Activated naive CD8-positive, alpha-beta T cell treated with anti-CD3 and anti-CD28 coated beads for 36 hours (primary cell): ENCODE measurements around the gene PPM1H. TPM values are rescaled to one million over a fixed set of nuclear protein-coding genes. Genes with fewer than 3 reads are reported as not detected.
"Not testable (repeated sequence)": the region's sequence is repeated elsewhere in the genome, so short reads cannot be mapped to it uniquely, and the experiment has no call there.

ENCODE experiments used
- DNase-seq: peaks from one replicate; pipeline ENCODE4 v3.0.0; 2021
- H3K27ac Mint-ChIP-seq: one replicate; pipeline ENCODE4 v1.8.0; 2022; ENCODE audit warnings: mild to moderate bottlenecking, moderate library complexity, mixed read lengths
- H3K27me3 Mint-ChIP-seq: one replicate; pipeline ENCODE4 v1.8.0; 2022; ENCODE audit warnings: mild to moderate bottlenecking, mixed read lengths
- H3K36me3 Mint-ChIP-seq: one replicate; pipeline ENCODE4 v1.8.0; 2021; ENCODE audit warnings: mild to moderate bottlenecking, mixed read lengths
- H3K4me1 Mint-ChIP-seq: one replicate; pipeline ENCODE4 v1.8.0; 2021; ENCODE audit warnings: mixed read lengths
- H3K4me3 Mint-ChIP-seq: one replicate; pipeline ENCODE4 v1.8.0; 2022; ENCODE audit warnings: mild to moderate bottlenecking, moderate library complexity, mixed read lengths
- H3K9me3 Mint-ChIP-seq: one replicate; pipeline ENCODE4 v1.8.0; 2022; ENCODE audit warnings: mixed read lengths
- total RNA-seq, 2 experiments: library from RNA; stranded (reverse); gene quantifications; one replicate each; pipeline ENCODE4 v1.2.3, GENCODE V29; 2021

PPM1H gene
- total RNA-seq, 2 experiments from 2014 or later: 0.04 TPM; not detected in 1

DNA sequence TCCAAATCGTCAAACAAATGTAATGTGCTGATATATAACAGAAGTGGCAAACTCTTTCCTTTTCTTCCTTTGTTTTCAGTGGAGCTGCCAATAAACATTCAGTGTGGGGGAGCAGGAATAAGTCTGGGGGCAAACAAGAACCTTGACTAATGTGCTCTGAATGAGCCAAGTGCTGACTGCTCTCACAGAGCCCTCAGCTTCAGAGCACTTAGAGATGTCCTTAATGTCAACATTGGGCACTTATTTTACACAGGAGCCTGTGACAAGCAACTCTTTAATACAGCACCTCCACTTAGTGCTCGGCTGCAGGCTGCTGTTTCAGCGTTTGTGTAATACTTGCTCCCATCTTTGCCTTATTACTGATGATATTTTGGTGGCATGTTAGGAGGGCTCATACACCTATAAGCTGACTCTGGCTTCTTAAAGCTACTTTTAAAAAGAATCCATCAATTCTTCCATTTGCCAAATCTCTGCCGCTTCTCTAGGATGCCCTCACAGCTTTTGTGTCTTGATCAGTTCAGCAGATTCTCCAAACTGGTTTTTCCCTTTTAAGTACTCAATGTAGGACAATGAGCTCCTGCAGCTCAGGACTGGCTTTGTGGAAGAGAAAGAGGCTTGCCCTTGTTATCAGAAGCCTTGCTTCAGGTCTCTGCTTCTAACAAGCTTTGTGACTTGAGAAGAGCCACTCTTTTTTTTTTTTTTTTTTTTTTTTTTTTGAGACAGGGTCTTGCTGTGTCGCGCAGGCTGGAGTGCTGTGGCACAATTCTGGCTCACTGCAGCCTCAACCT is 261.7 kb downstream of the PPM1H start:
- Mint-ChIP-seq H3K4me3 (no peak overlapping the region), H3K4me1 (no peaks in the 10 kb centered on the region), H3K9me3 (peaks cover 4% of the 10 kb centered on the region), H3K27me3 (no peaks in the 10 kb centered on the region), H3K36me3 (no peaks in the 10 kb centered on the region), H3K27ac (no peak overlapping the region)
- no peak for DNase-seq

DNA sequence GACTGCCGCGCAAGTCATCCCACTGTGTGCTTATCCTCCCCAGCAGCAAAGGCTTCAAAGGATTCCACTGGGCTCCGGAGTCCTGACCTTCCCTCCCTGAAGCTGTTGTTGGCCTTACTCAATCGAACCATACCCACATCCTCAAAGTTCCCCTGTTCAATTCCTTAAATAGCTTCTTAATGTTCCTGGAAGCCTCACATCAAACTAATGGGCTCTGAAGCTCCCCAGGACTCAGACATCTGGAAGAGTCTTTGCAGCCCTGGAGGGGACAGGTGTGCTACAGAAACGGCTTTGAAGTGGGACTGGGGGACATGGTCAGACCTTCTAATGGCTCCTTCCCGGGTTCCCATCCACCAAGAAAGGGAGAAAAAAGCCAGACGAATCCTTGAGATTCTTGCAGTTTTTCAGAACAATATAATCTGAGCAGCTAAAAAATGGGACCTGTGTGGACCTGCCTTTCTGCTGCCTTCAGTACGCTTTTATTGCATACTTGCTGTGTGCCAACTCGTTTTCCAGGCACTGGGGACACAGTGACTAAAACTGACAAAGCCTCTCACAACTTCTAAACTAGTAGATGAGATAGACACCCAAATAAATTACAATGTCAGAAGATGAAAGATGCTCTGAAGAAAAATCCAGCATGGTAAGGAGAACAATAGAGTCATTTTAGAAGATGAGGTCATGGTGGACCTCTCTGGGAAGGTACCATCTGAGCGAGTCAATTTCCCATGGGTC is 263.8 kb downstream of the PPM1H start:
- Mint-ChIP-seq H3K36me3 (no peaks in the 10 kb centered on the region), H3K4me3 (no peak overlapping the region), H3K4me1 (no peaks in the 10 kb centered on the region), H3K27ac (no peak overlapping the region), H3K9me3 (no peaks in the 10 kb centered on the region), H3K27me3 (no peaks in the 10 kb centered on the region)
- DNase-seq: no peak

DNA sequence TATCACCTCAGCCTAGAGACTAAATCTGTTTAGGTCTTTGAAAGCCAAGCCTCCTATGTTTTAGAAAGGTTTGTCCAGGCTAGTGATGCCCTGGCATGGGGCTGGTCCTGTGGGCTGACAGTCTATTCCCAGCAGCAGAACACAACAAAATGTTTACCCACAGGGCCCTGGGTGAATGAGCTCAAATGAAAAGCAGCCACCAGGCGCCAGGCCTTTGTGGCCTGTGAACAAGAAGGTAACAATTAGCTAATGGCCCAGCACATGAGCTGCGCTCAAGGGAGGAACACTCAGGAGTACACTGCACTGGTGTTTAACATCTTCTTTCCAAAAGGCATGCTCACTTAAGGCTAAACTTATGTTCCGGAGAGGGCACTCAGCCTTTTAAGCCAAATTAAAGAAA is 266.2 kb downstream of the PPM1H start:
- Mint-ChIP-seq H3K36me3 (no peaks in the 10 kb centered on the region), H3K4me3 (no peak overlapping the region), H3K27me3 (no peaks in the 10 kb centered on the region), H3K27ac (no peak overlapping the region), H3K9me3 (no peaks in the 10 kb centered on the region), H3K4me1 (no peaks in the 10 kb centered on the region)
- DNase-seq: no peak

- not testable (repeated sequence) for H3K27ac Mint-ChIP-seq, H3K4me1 Mint-ChIP-seq, DNase-seq, H3K4me3 Mint-ChIP-seq, H3K36me3 Mint-ChIP-seq, H3K27me3 Mint-ChIP-seq, H3K9me3 Mint-ChIP-seq
Measured at GRCh38 chr12:62664951-62665350, 270.0 kb downstream of the PPM1H start.

DNA sequence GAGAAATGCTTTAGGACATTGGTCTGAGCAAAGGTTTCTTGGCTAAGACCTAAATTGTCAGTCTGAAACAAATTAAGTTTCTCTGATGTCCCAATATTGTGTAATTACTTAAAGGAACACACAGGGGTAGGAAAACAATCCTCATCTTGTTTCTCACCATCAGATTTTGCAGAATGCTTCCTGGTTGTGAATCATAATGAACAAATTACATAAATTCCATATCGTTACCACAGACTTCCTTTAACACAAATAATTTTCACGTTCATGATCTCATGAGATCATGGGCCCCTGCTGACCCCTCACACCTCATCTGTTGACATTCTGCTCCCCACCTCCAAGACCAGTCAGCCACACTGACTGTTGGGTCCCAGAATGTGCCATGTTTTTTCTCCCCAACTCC is 274.2 kb downstream of the PPM1H start:
- Mint-ChIP-seq H3K4me3 (no peak overlapping the region), H3K27ac (no peak overlapping the region), H3K9me3 (no peaks in the 10 kb centered on the region), H3K27me3 (peaks cover 4% of the 10 kb centered on the region), H3K4me1 (peaks cover 4% of the 10 kb centered on the region), H3K36me3 (no peaks in the 10 kb centered on the region)
- no peak for DNase-seq

- peaks cover 7% of the 10 kb centered on the region for H3K27me3 Mint-ChIP-seq
- no peak overlapping the region for H3K27ac Mint-ChIP-seq
- H3K4me3 Mint-ChIP-seq: no peak overlapping the region
- H3K4me1 Mint-ChIP-seq: peaks cover 8% of the 10 kb centered on the region
- no peak for DNase-seq
- H3K36me3 Mint-ChIP-seq: no peaks in the 10 kb centered on the region
- no peaks in the 10 kb centered on the region for H3K9me3 Mint-ChIP-seq
Measured at GRCh38 chr12:62659453-62660295, 275.3 kb downstream of the PPM1H start.

GRCh38 chr12:62658910-62659309 is 276.0 kb downstream of the PPM1H start:
- DNase-seq: no peak
- Mint-ChIP-seq H3K4me1 (peaks cover 11% of the 10 kb centered on the region), H3K36me3 (no peaks in the 10 kb centered on the region), H3K27ac (no peak overlapping the region), H3K9me3 (no peaks in the 10 kb centered on the region), H3K4me3 (no peak overlapping the region), H3K27me3 (peaks cover 12% of the 10 kb centered on the region)

DNA sequence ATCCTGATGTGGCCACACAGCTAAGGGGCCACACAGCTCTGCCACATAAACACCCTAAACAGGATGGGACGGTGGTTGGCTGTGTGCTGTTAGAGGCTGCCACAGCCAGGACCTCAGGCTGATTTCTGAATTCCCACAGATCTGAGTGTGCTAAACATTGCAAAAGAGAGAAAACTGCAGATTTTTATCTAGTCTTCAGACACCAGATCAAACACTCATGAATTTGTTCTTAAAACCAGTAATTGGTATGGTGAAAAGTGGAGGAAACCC is 277.7 kb downstream of the PPM1H start:
- no peak overlapping the region for H3K4me3 Mint-ChIP-seq
- no peak for DNase-seq
- H3K4me1 Mint-ChIP-seq: peaks cover 11% of the 10 kb centered on the region
- H3K36me3 Mint-ChIP-seq: no peaks in the 10 kb centered on the region
- H3K27ac Mint-ChIP-seq: no peak overlapping the region
- H3K9me3 Mint-ChIP-seq: no peaks in the 10 kb centered on the region
- peaks cover 16% of the 10 kb centered on the region for H3K27me3 Mint-ChIP-seq

- H3K9me3 Mint-ChIP-seq: no peaks in the 10 kb centered on the region
Measured at GRCh38 chr12:62656591-62657362, 278.2 kb downstream of the PPM1H start.

GRCh38 chr12:62655666-62656151 is 279.2 kb downstream of the PPM1H start:
- Mint-ChIP-seq H3K4me1 (peaks cover 7% of the 10 kb centered on the region), H3K36me3 (no peaks in the 10 kb centered on the region), H3K27ac (no peak overlapping the region), H3K27me3 (peaks cover 16% of the 10 kb centered on the region), H3K4me3 (no peak overlapping the region), H3K9me3 (no peaks in the 10 kb centered on the region)
- no peak for DNase-seq

More at GRCh38 chr12:62656591-62657362, 278.2 kb downstream of the PPM1H start:
- H3K4me3 Mint-ChIP-seq: no peak overlapping the region
- no peak for DNase-seq
- H3K36me3 Mint-ChIP-seq: no peaks in the 10 kb centered on the region
- no peak overlapping the region for H3K27ac Mint-ChIP-seq
- H3K27me3 Mint-ChIP-seq: peaks cover 16% of the 10 kb centered on the region
- H3K4me1 Mint-ChIP-seq: peaks cover 11% of the 10 kb centered on the region

DNA sequence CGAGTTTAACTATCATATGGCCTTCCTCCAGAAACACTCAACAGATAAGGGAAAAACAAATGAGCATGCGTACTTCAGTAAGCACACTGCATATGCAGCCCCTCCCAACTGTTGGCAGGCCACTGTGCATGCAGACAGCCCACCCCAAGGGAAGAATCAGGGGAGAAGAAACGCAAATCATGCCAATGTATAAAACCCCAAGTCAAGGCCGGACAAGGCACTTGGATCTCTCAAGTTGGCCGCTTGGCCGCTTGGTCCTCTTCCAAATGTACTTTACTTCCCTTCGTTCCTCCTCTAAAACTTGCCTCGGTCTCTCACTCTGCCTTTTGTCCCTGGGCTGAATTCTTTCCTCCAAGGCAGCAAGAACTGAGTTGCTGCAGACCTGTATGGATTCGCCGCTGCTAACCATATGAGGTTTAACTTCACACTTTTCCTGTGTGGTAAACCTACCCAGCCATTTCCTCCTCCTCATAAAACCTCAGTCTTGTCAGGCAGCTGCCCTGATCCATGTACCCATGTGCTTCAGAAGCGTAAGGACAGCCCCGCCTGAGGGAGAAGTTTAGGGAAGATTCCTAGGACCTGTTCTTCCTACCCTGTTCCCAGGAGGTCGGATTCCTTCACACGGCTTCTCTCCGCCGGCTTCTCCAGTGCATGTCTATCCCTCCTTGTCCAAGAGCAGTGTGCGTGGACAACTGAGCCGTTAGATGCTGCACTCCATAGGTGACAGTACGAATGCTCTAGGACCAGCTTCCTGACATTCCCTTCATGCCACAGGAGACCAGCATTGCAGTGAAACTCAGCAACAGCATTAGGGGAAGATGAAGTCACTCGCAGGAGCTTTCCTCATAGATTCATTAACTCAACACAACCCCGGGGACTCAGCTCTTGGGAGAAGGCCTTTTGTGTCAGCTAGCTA is 280.4 kb downstream of the PPM1H start:
- H3K36me3 Mint-ChIP-seq: no peaks in the 10 kb centered on the region
- no peak overlapping the region for H3K27ac Mint-ChIP-seq
- H3K27me3 Mint-ChIP-seq: peaks cover 16% of the 10 kb centered on the region
- peaks cover 7% of the 10 kb centered on the region for H3K4me1 Mint-ChIP-seq
- DNase-seq: no peak
- H3K4me3 Mint-ChIP-seq: no peak overlapping the region
- H3K9me3 Mint-ChIP-seq: no peaks in the 10 kb centered on the region

DNA sequence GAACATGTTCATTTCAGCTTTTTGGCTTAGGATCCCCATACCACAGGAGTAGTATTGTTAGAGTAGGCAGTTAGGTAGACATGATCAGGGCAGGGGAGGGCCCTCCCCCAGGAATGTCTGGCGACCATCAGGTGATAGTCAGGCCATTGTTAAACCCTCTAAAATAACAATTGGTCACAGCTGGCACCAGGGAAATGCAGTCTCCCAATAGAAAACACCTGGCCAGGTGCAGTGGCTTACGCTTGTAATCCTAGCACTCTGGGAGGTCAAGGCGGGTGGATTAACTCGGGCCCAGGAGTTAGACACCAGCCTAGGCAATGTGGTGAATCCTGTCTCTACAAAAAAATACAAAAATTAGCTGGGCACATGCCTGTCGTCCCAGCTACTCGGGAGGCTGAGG is 281.2 kb downstream of the PPM1H start:
- Mint-ChIP-seq H3K4me1 (peaks cover 7% of the 10 kb centered on the region), H3K36me3 (no peaks in the 10 kb centered on the region), H3K27ac (no peak overlapping the region), H3K9me3 (no peaks in the 10 kb centered on the region), H3K4me3 (no peak overlapping the region), H3K27me3 (peaks cover 16% of the 10 kb centered on the region)
- DNase-seq: no peak

- peaks cover 7% of the 10 kb centered on the region for H3K4me1 Mint-ChIP-seq
- H3K27ac Mint-ChIP-seq: no peak overlapping the region
- no peak for DNase-seq
- no peak overlapping the region for H3K4me3 Mint-ChIP-seq
- peaks cover 14% of the 10 kb centered on the region for H3K27me3 Mint-ChIP-seq
- no peaks in the 10 kb centered on the region for H3K36me3 Mint-ChIP-seq
- H3K9me3 Mint-ChIP-seq: no peaks in the 10 kb centered on the region
Measured at GRCh38 chr12:62653304-62653703, 281.6 kb downstream of the PPM1H start.

- DNase-seq: no peak
- H3K4me1 Mint-ChIP-seq: peaks cover 7% of the 10 kb centered on the region
Measured at GRCh38 chr12:62651138-62651537, 283.8 kb downstream of the PPM1H start.

More at GRCh38 chr12:62651138-62651537, 283.8 kb downstream of the PPM1H start:
- Mint-ChIP-seq H3K4me3 (no peak overlapping the region), H3K9me3 (no peaks in the 10 kb centered on the region), H3K27ac (no peak overlapping the region), H3K36me3 (no peaks in the 10 kb centered on the region), H3K27me3 (peaks cover 13% of the 10 kb centered on the region)
